ENCODE data around the gene BMP4. TPM values are rescaled to one million over a fixed set of nuclear protein-coding genes. Genes with fewer than 3 reads are reported as not detected.

Gene BMP4
- total and polyA plus RNA-seq, 2 of the 13 experiments (the other 11 are each of a cell fraction or from before 2014, with no cell fraction given) = 56.4 to 169 TPM

- TF ChIP-seq ZNF687 (CRISPR knock-in tag; IDR thresholded peaks at IDR 0.05) (peak; percentile 30; the same call in 1 of the 2 replicates), ZNF546 (CRISPR knock-in tag; conservative IDR thresholded peaks at IDR 0.05) (0 out of 2 replicates have a peak, but pooled peaks have one; percentile 69), MLLT10 (CRISPR knock-in tag; IDR thresholded peaks at IDR 0.05) (0 out of 2 replicates have a peak, but pooled peaks have one; percentile 72), ZNF646 (CRISPR knock-in tag; IDR thresholded peaks at IDR 0.05) (no peak), HNF1B (CRISPR knock-in tag; IDR thresholded peaks at IDR 0.05) (0 out of 2 replicates have a peak, but pooled peaks have one; percentile 15), ZNF878 (CRISPR knock-in tag; IDR thresholded peaks at IDR 0.05) (peak; percentile 29; the same call in 1 of the 2 replicates), ZBTB44 (CRISPR knock-in tag; IDR thresholded peaks at IDR 0.05) (no peak), SSRP1 (CRISPR knock-in tag; IDR thresholded peaks at IDR 0.05) (no peak), ZNF839 (CRISPR knock-in tag; IDR thresholded peaks at IDR 0.05; ENCODE audit: borderline replicate concordance) (no peak), POGK (CRISPR knock-in tag; conservative IDR thresholded peaks at IDR 0.05) (peak; percentile 65; the same call in 1 of the 2 replicates), ZNF772 (CRISPR knock-in tag; IDR thresholded peaks at IDR 0.05) (0 out of 2 replicates have a peak, but pooled peaks have one; percentile 38)
These were observed 2.6 kb downstream of the BMP4 start (continued) for GRCh38 chr14:53953828-53954550.

All from HepG2 (cell line).